ENCODE data around the gene PARP15. TPM values are rescaled to one million over a fixed set of nuclear protein-coding genes. Genes with fewer than 3 reads are reported as not detected.

PARP15 gene
- total RNA-seq, 4 donors from 2014 or later: 1.2 to 2.3 (median 1.6) TPM

DNA sequence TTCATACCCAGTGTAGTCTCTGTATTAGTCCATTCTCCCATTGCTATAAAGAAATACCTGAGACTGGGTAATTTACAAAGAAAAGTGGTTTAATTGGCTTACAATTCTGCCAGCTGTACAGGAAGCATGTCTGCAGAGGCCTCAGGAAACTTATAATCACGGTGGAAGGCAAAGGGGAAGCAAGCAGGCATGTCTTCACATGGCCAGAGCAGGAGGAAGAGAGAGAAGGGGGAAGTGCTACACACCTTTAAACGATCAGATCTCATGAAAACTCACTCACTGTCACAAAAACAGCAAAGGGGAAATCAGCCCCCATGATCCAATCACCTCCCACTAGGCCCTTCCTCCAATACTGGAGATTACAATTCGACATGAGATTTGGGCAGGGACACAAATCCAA is 96.9 kb downstream of the PARP15 start:
- intact Hi-C loops (cut with DNase I): loop anchor here (10.0 kb wide), 1 partner anchor 290 kb away; the partner anchor contains the start of genes FAM162A and MIX23
- WGBS, 2 donors: 51 to 53% methylated on average over 3 of the region's 3 CpGs

DNA sequence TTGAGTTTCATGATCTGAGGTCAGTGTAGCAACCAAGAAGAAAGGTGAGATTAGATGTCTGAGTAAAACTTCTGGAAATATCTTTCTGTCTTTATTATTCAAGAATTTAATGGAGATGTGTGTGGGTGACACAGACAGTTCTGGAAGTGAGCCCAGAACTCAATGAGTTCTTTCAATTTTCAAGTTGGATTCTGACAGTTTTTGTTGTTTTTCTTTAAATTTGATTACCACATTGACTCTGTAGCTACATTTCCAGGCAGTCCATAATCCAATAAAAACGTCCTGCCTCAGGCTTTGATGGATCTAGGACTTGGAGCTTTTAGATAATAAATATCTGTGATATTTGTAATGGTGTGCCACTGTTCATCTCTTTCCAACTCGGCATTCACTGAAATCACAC is 99.3 kb downstream of the PARP15 start:
- WGBS, 2 donors: 61 to 63% methylated on average over 2 of the region's 2 CpGs
- Histone ChIP-seq H3K27me3 (no peaks in the 10 kb centered on the region), H3K36me3 (no peaks in the 10 kb centered on the region), H3K4me3 (replicated peaks in 1 of 3) (no peak overlapping the region), H3K27ac (no peak overlapping the region), H3K4me1 (peaks cover 4 to 13% of the 10 kb centered on the region in 2 donors), H3K9me3 (no peaks in the 10 kb centered on the region)
- DNase-seq: no peak
- no peak for TF ChIP-seq POLR2A (IDR thresholded peaks at IDR 0.05)
- TF ChIP-seq, protein P1, sequence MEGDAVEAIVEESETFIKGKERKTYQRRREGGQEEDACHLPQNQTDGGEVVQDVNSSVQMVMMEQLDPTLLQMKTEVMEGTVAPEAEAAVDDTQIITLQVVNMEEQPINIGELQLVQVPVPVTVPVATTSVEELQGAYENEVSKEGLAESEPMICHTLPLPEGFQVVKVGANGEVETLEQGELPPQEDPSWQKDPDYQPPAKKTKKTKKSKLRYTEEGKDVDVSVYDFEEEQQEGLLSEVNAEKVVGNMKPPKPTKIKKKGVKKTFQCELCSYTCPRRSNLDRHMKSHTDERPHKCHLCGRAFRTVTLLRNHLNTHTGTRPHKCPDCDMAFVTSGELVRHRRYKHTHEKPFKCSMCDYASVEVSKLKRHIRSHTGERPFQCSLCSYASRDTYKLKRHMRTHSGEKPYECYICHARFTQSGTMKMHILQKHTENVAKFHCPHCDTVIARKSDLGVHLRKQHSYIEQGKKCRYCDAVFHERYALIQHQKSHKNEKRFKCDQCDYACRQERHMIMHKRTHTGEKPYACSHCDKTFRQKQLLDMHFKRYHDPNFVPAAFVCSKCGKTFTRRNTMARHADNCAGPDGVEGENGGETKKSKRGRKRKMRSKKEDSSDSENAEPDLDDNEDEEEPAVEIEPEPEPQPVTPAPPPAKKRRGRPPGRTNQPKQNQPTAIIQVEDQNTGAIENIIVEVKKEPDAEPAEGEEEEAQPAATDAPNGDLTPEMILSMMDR (IDR thresholded peaks at IDR 0.05): no peak
- intact Hi-C loops (cut with DNase I): loop anchor here (10.0 kb wide), 1 partner anchor 292 kb away; the partner anchor contains the start of genes FAM162A and MIX23

More for the DNA sequence above, 96.9 kb downstream of the PARP15 start:
- Histone ChIP-seq H3K27ac (no peak overlapping the region), H3K4me1 (peaks cover 0 to 2% of the 10 kb centered on the region in 2 donors), H3K4me3 (replicated peaks in 1 of 3) (no peak overlapping the region), H3K9me3 (no peaks in the 10 kb centered on the region), H3K27me3 (no peaks in the 10 kb centered on the region), H3K36me3 (no peaks in the 10 kb centered on the region)
- TF ChIP-seq, protein P1 (IDR thresholded peaks at IDR 0.05): no peak
- TF ChIP-seq POLR2A (IDR thresholded peaks at IDR 0.05): no peak
- no peak for DNase-seq

DNA sequence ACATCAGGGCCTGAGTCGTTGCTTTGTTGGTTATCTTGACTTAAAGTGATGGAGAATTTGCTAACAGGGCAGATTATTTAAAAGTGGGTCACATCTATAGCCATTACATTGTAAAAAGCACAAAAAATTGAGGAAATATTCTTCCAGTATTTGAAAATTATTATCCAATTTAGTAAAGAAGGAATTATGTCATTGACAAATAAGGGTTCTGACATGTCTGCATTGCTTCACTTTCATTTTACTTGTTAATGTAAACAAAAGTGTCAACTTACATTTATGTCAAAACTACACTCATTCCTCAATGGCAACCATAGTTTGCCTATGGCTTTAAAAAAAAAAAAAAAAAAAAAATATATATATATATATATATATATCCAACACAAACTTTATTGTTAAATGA is 99.8 kb downstream of the PARP15 start:
- Histone ChIP-seq H3K9me3 (no peaks in the 10 kb centered on the region), H3K4me1 (peaks cover 8 to 18% of the 10 kb centered on the region in 2 donors), H3K4me3 (replicated peaks in 1 of 3) (no peak overlapping the region), H3K27me3 (no peaks in the 10 kb centered on the region), H3K36me3 (no peaks in the 10 kb centered on the region), H3K27ac (no peak overlapping the region)
- TF ChIP-seq, protein P1 (IDR thresholded peaks at IDR 0.05): no peak
- no peak for TF ChIP-seq POLR2A (IDR thresholded peaks at IDR 0.05)
- WGBS, 2 donors: 62 to 63% methylated on average over 1 of the region's 1 CpG
- no peak for DNase-seq
- intact Hi-C loops (cut with DNase I): loop anchor here (10.0 kb wide), 1 partner anchor 292 kb away; the partner anchor contains the start of genes FAM162A and MIX23

DNA sequence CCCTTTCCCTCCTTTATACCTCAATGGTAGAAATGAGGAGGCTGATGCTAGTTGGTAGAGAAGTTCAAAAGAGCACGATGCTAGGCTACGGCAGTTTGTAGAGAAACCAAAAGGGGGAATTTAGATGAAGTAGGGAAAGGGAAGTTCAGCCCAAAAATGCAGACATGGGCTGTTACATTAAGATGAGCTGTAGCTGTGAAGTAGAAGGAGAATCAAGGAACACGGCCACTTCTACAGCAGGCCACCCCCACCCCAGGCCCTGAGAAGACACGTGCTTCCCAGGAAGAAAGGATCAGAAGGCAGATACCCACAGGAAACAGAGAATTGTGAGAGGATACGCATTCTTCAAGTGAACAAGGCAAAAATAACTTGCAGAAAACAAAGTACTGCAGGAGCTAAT is 101.1 kb downstream of the PARP15 start:
- intact Hi-C loops (cut with DNase I): loop anchor here (10.0 kb wide), 1 partner anchor 294 kb away; the partner anchor contains the start of genes FAM162A and MIX23
- peaks cover 13 to 30% of the 10 kb centered on the region in 2 donors for H3K4me1 ChIP-seq
- WGBS, 2 donors: 76 to 84% methylated on average over 5 of the region's 5 CpGs
- H3K27me3 ChIP-seq: no peaks in the 10 kb centered on the region
- TF ChIP-seq, protein P1 (IDR thresholded peaks at IDR 0.05): no peak
- TF ChIP-seq POLR2A (IDR thresholded peaks at IDR 0.05): no peak
- no peaks in the 10 kb centered on the region for H3K36me3 ChIP-seq
- H3K9me3 ChIP-seq: no peaks in the 10 kb centered on the region
- no peak overlapping the region for H3K27ac ChIP-seq
- DNase-seq: no peak
- H3K4me3 ChIP-seq (replicated peaks in 1 of 3): no peak overlapping the region

DNA sequence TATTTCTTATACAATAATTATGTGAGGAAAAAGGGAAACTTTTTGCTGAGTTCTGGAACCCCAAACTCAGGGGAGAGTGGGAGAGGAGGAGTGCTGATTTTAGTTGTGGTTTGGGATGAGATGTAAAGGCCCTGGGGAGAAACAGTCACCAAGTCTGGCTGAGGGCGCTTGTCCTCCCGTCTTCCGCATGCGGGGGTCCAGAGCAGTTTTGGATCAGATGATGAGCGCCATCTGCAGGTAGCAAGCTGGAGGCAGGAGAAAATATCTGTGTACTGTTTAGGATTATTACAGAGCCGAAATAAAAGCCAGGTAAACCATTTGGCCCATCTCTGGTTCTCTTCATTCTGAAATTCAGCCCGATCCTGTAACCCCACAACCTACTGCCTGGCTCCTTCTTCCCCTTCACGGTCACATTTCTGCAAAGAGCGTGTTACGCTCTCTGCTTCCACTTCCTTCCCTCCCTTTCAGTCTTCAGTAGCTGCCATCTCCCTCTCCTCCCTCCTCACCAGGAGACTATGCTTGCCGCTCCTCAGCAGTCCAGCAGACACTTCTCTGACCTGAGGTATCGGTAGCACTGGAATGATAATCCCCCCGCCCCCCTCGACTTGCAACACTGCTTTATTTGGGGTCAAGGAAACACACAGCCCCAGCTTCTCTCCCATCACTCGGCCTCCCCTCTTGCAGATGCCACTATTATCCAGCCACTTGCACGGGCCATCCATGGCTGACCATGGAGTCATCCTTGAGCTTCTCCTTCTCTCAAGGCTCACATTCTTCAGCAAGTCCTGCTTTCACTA is 101.8 kb downstream of the PARP15 start:
- intact Hi-C loops (cut with DNase I): loop anchor here (10.0 kb wide), 1 partner anchor 294 kb away; the partner anchor contains the start of genes FAM162A and MIX23
- Histone ChIP-seq H3K27me3 (no peaks in the 10 kb centered on the region), H3K9me3 (no peaks in the 10 kb centered on the region), H3K4me3 (replicated peaks in 1 of 3) (peak overlapping the region in 1 of 3 donors; percentile 88), H3K4me1 (peaks cover 13 to 31% of the 10 kb centered on the region in 2 donors), H3K27ac (peak overlapping the region; percentile 95 to 99 (median 98)), H3K36me3 (no peaks in the 10 kb centered on the region)
- TF ChIP-seq POLR2A (IDR thresholded peaks at IDR 0.05): no peak
- TF ChIP-seq, protein P1 (IDR thresholded peaks at IDR 0.05): peak; percentile 51 to 92 (median 84)
- peak; percentile 83 to 86 for DNase-seq
- 8 to 16% methylated on average over 16 of the region's 16 CpGs for WGBS, 2 donors
